Panc1 (cell line): ENCODE data around the gene CA5A. TPM values are rescaled to one million over a fixed set of nuclear protein-coding genes. Genes with fewer than 3 reads are reported as not detected.

Experiments
- ATAC-seq: fragments of 200-7000 bp; cut with Tn5 transposase; 2 replicates; pipeline ENCODE4 v1.9.1; 2020; ENCODE audit warnings: mild to moderate bottlenecking, moderate library complexity
- BruUV-seq: library from RNA; stranded (reverse); fragments of 400-500 nt; replicated peaks from 2 replicates; lab custom pipeline; 2021; lab: Mats Ljungman, UMichigan
- CTCF ChIA-PET: fragments of 300-600 bp; sonication (Branson Sonifier 250); formaldehyde crosslinking; loops from one replicate; lab custom pipeline; 2022; ENCODE audit warnings: antibody characterized with exemption; lab: Charles Lee
- POLR2A ChIA-PET: fragments of 300-600 bp; sonication (Branson Sonifier 250); formaldehyde crosslinking; loops from one replicate; lab custom pipeline; 2022; ENCODE audit warnings: antibody characterized with exemption; lab: Charles Lee
- DNase-seq: peaks from one replicate; pipeline ENCODE4 v3.0.0-alpha.2; 2010; ENCODE audit warnings: low read depth, low spot score
- H3K27ac ChIP-seq: 2 replicates; pipeline ENCODE4 v1.5.1; 2011; ENCODE audit warnings: mild to moderate bottlenecking, low read length, inconsistent platforms
- H3K27me3 ChIP-seq: fragments of 200-500 bp; sonication (Bioruptor generic); 2 replicates; pipeline ENCODE4 v1.6.0; 2014; ENCODE audit warnings: low read length, inconsistent platforms; ENCODE audit not compliant: control insufficient read depth, insufficient read depth
- H3K36me3 ChIP-seq: fragments of 200-500 bp; sonication (Bioruptor generic); 2 replicates; pipeline ENCODE4 v1.5.1; 2014; ENCODE audit warnings: inconsistent platforms, mild to moderate bottlenecking, low read length, moderate library complexity; ENCODE audit not compliant: control insufficient read depth, insufficient read depth
- H3K4me1 ChIP-seq: 2 replicates; pipeline ENCODE4 v1.5.1; 2011; ENCODE audit warnings: inconsistent platforms, mild to moderate bottlenecking, low read length, moderate library complexity; ENCODE audit not compliant: control insufficient read depth, insufficient read depth
- H3K4me3 ChIP-seq, 2 experiments: 2 replicates each; pipeline ENCODE4 v1.5.1; 2011 to 2012; ENCODE audit warnings: low read depth in 2 of 2, low read length in 2 of 2, mild to moderate bottlenecking in 2 of 2, inconsistent platforms in 1 of 2, moderate library complexity in 1 of 2
- H3K9me3 ChIP-seq: fragments of 200-500 bp; sonication (Bioruptor generic); 2 replicates; pipeline ENCODE4 v1.5.1; 2014; ENCODE audit warnings: low read depth, mild to moderate bottlenecking, inconsistent platforms, low read length, moderate library complexity; ENCODE audit not compliant: control insufficient read depth, insufficient read depth
- CTCF ChIP-seq: fragments of 450-650 bp; IDR thresholded peaks from 2 replicates; pipeline ENCODE4 v1.5.1; 2017; ENCODE audit warnings: mild to moderate bottlenecking
- POLR2AphosphoS5 ChIP-seq: IDR thresholded peaks from 2 replicates; pipeline ENCODE4 v1.6.1; 2012; ENCODE audit warnings: mild to moderate bottlenecking, low read depth, low read length, moderate library complexity
- REST ChIP-seq, 2 experiments: IDR thresholded peaks; 2 replicates each; pipeline ENCODE4 v1.6.1; 2011 to 2012; ENCODE audit warnings: low read depth in 2 of 2, control low read depth in 1 of 2, low read length in 1 of 2, mild to moderate bottlenecking in 1 of 2, moderate library complexity in 1 of 2; ENCODE audit not compliant: insufficient read depth in 1 of 2
- SIN3A ChIP-seq: IDR thresholded peaks from 2 replicates; pipeline ENCODE4 v1.6.1; 2012; ENCODE audit warnings: low read depth, mild to moderate bottlenecking, low read length, moderate library complexity, borderline replicate concordance; ENCODE audit not compliant: insufficient read depth
- TCF7L2 ChIP-seq: IDR thresholded peaks from 2 replicates; pipeline ENCODE4 v1.6.1; 2011; ENCODE audit warnings: mild to moderate bottlenecking, low read depth, low read length, inconsistent platforms
- in situ Hi-C: cut with HindIII; loops from 2 replicates; pipeline ENCODE4 v1.10.0; 2016; ENCODE audit warnings: low sequenced_read_pairs, low pct_unique_long_range_greater_than_20kb
- intact Hi-C: fragments of 100-400 bp; cut with micrococcal nuclease; formaldehyde crosslinking; loops from one replicate; pipeline ENCODE4 v1.10.0; 2022; ENCODE audit not compliant: unreplicated experiment
- total RNA-seq: library from RNA; stranded (reverse); gene quantifications from one replicate; pipeline ENCODE4 v1.2.1, GENCODE V29; 2021; ENCODE audit not compliant: unreplicated experiment

CA5A gene
- total RNA-seq, 1 experiment from 2014 or later: not detected

GRCh38 chr16:87926246-87927194 is 9.8 kb downstream of the CA5A start:
- H3K4me1 ChIP-seq: peaks cover 7% of the 10 kb centered on the region; the same call in 1 of the 2 replicates
- CTCF ChIA-PET: no interaction called here
- DNase-seq (no peak), ATAC-seq (no peak)
- no peak overlapping the region for H3K27ac ChIP-seq
- no peaks in the 10 kb centered on the region for H3K9me3 ChIP-seq
- BruUV-seq: no TSS peak
- in situ Hi-C loops: no loop called here
- H3K27me3 ChIP-seq: no peaks in the 10 kb centered on the region
- POLR2A ChIA-PET: no interaction called here
- H3K36me3 ChIP-seq: no peaks in the 10 kb centered on the region
- TF ChIP-seq CTCF: no peak
- no peak for TF ChIP-seq TCF7L2
- no peak for TF ChIP-seq POLR2AphosphoS5
- no peak for TF ChIP-seq SIN3A
- TF ChIP-seq REST (IDR thresholded peaks at IDR 0.05; ENCODE audit: insufficient read depth in 1 of 2, low read depth in 2 of 2, low read length in 1 of 2): no peak
- no peak overlapping the region for H3K4me3 ChIP-seq
- intact Hi-C loops: no loop called here

GRCh38 chr16:87924811-87925670 is 11.3 kb downstream of the CA5A start:
- Histone ChIP-seq H3K4me3 (no peak overlapping the region), H3K27ac (no peak overlapping the region), H3K27me3 (no peaks in the 10 kb centered on the region), H3K9me3 (no peaks in the 10 kb centered on the region), H3K4me1 (peaks cover 7% of the 10 kb centered on the region; the same call in 1 of the 2 replicates), H3K36me3 (no peaks in the 10 kb centered on the region)
- DNase-seq (no peak), ATAC-seq (peak; percentile 31)
- in situ Hi-C loops: no loop called here
- CTCF ChIA-PET: no interaction called here
- TF ChIP-seq CTCF (no peak), POLR2AphosphoS5 (no peak)
- BruUV-seq: no TSS peak
- intact Hi-C loops: no loop called here
- POLR2A ChIA-PET: no interaction called here
